ENCODE results near the gene SMPD1.

- TF ChIP-seq POLR2A (IDR thresholded peaks at IDR 0.05; ENCODE audit: control extremely low read depth in 1 of 2, low read depth in 2 of 2, low read length in 2 of 2) (no peak), RAD21 (IDR thresholded peaks at IDR 0.05 in 1 of 2, conservative IDR thresholded peaks at IDR 0.05 in 1 of 2; ENCODE audit: low read depth in 2 of 2, low read length in 2 of 2) (peak; percentile 67 to 74), CTCF (IDR thresholded peaks at IDR 0.05; ENCODE audit: control extremely low read depth in 1 of 3, insufficient read depth in 1 of 3, low read depth in 1 of 3, low read length in 3 of 3) (peak; percentile 71 to 94 (median 86))
These were observed 48.8 kb downstream of the SMPD1 start for GRCh38 chr11:6438979-6439571.
